Mesendoderm (in vitro differentiated cells): ENCODE results near the gene UGT2B15.
"Not testable (repeated sequence)": the region's sequence is repeated elsewhere in the genome, so short reads cannot be mapped to it uniquely, and the experiment has no call there.

ENCODE experiments used
- DNase-seq: peaks from one replicate; pipeline ENCODE4 v3.0.0; 2013
- H2AK5ac ChIP-seq: 2 replicates; pipeline ENCODE4 v1.6.1; 2013; ENCODE audit warnings: low read length, inconsistent platforms
- H2BK120ac ChIP-seq: 2 replicates; pipeline ENCODE4 v1.6.1; 2013; ENCODE audit warnings: low read depth, mild to moderate bottlenecking, low read length, moderate library complexity, mixed read lengths
- H2BK15ac ChIP-seq: replicated peaks from 2 replicates; pipeline ENCODE4 v1.6.1; 2013; ENCODE audit warnings: low read depth, mild to moderate bottlenecking, moderate library complexity
- H2BK5ac ChIP-seq: 2 replicates; pipeline ENCODE4 v1.6.1; 2013; ENCODE audit warnings: low read length, inconsistent platforms
- H3K18ac ChIP-seq: 2 replicates; pipeline ENCODE4 v1.6.1; 2013; ENCODE audit warnings: mild to moderate bottlenecking, low read length, mixed read lengths
- H3K23ac ChIP-seq: one replicate; pipeline ENCODE4 v1.6.1; 2013; ENCODE audit warnings: low read length
- H3K27ac ChIP-seq: 2 replicates; pipeline ENCODE4 v1.5.1; 2013; ENCODE audit warnings: low read depth, mild to moderate bottlenecking, inconsistent platforms, low read length, moderate library complexity
- H3K27me3 ChIP-seq: 2 replicates; pipeline ENCODE4 v1.6.1; 2013; ENCODE audit warnings: low read length, control low read depth, mild to moderate bottlenecking, inconsistent platforms; ENCODE audit not compliant: insufficient read depth, poor library complexity
- H3K36me3 ChIP-seq: 2 replicates; pipeline ENCODE4 v1.6.1; 2013; ENCODE audit warnings: low read length, inconsistent platforms; ENCODE audit not compliant: control insufficient read depth, insufficient read depth
- H3K4ac ChIP-seq: one replicate; pipeline ENCODE4 v1.6.1; 2013; ENCODE audit warnings: low read depth, mild to moderate bottlenecking, low read length, moderate library complexity
- H3K4me1 ChIP-seq: 2 replicates; pipeline ENCODE4 v1.6.1; 2013; ENCODE audit warnings: low read depth, low read length, inconsistent platforms; ENCODE audit not compliant: control insufficient read depth
- H3K4me2 ChIP-seq: 2 replicates; pipeline ENCODE4 v1.6.1; 2013; ENCODE audit warnings: low read length
- H3K4me3 ChIP-seq: 2 replicates; pipeline ENCODE4 v1.5.1; 2013; ENCODE audit warnings: mild to moderate bottlenecking, low read length
- H3K56ac ChIP-seq: one replicate; pipeline ENCODE4 v1.6.1; 2013; ENCODE audit warnings: low read length
- H3K79me1 ChIP-seq: 2 replicates; pipeline ENCODE4 v1.6.1; 2013; ENCODE audit warnings: low read length, inconsistent platforms
- H3K79me2 ChIP-seq: 2 replicates; pipeline ENCODE4 v1.6.1; 2013; ENCODE audit warnings: mild to moderate bottlenecking, low read length; ENCODE audit not compliant: control insufficient read depth, insufficient read depth
- H3K9ac ChIP-seq: 2 replicates; pipeline ENCODE4 v1.6.1; 2013; ENCODE audit warnings: low read length, inconsistent platforms
- H4K5ac ChIP-seq: one replicate; pipeline ENCODE4 v1.6.1; 2013; ENCODE audit warnings: low read length
- H4K8ac ChIP-seq: one replicate; pipeline ENCODE4 v1.6.1; 2013; ENCODE audit warnings: low read depth, mild to moderate bottlenecking, control low read depth, low read length, moderate library complexity
- WGBS: extraction: QIAGEN DNeasy Blood & Tissue Kit; methylation state at CpG from one replicate; pipeline ENCODE4 v1.1.7; 2013; ENCODE audit warnings: low lambda C conversion rate, missing lambda C conversion rate; ENCODE audit not compliant: insufficient coverage; ENCODE audit errors: extremely low coverage; 5-methylcytosine and 5-hydroxymethylcytosine counted together

The UGT2B15 gene

GRCh38 chr4:68708566-68708965, 38.1 kb upstream of the UGT2B15 start:
- H3K4me3 ChIP-seq = no peak overlapping the region
- H3K27ac ChIP-seq = no peak overlapping the region
- no peak overlapping the region for H2BK5ac ChIP-seq
- no peak overlapping the region for H3K18ac ChIP-seq
- H4K8ac ChIP-seq = no peak overlapping the region
- H4K5ac ChIP-seq = no peak overlapping the region
- no peaks in the 10 kb centered on the region for H3K27me3 ChIP-seq
- H3K4ac ChIP-seq = no peak overlapping the region
- H3K4me2 ChIP-seq = no peak overlapping the region
- no peak overlapping the region for H3K9ac ChIP-seq
- H3K79me1 ChIP-seq = no peaks in the 10 kb centered on the region
- H3K4me1 ChIP-seq = no peaks in the 10 kb centered on the region
- H2BK15ac ChIP-seq = no peak overlapping the region
- peak; percentile 20 for DNase-seq
- no peak overlapping the region for H3K23ac ChIP-seq
- no peak overlapping the region for H2BK120ac ChIP-seq
- H3K79me2 ChIP-seq = no peaks in the 10 kb centered on the region
- no peak overlapping the region for H3K56ac ChIP-seq
- no peak overlapping the region for H2AK5ac ChIP-seq
- H3K36me3 ChIP-seq = no peaks in the 10 kb centered on the region

GRCh38 chr4:68703168-68703567, 32.7 kb upstream of the UGT2B15 start:
- H2BK5ac ChIP-seq, H3K9ac ChIP-seq, H3K4ac ChIP-seq, H3K79me2 ChIP-seq, H3K4me3 ChIP-seq, H3K4me1 ChIP-seq, H2BK120ac ChIP-seq, H3K4me2 ChIP-seq, H4K8ac ChIP-seq, H3K27me3 ChIP-seq, H3K36me3 ChIP-seq, H2AK5ac ChIP-seq, H3K23ac ChIP-seq, H4K5ac ChIP-seq, H3K18ac ChIP-seq, H2BK15ac ChIP-seq, H3K27ac ChIP-seq, H3K79me1 ChIP-seq, H3K56ac ChIP-seq: not testable (repeated sequence)
- DNase-seq = peak; percentile 37
- no CpG with 5 or more reads among the region's 2 CpGs for WGBS

GRCh38 chr4:68700152-68700551, 29.7 kb upstream of the UGT2B15 start:
- H3K79me2 ChIP-seq = no peaks in the 10 kb centered on the region
- WGBS = no CpG with 5 or more reads among the region's 3 CpGs
- no peak overlapping the region for H3K18ac ChIP-seq
- H3K27me3 ChIP-seq = no peaks in the 10 kb centered on the region
- H3K4me3 ChIP-seq = no peak overlapping the region
- H3K27ac ChIP-seq = no peak overlapping the region
- H3K9ac ChIP-seq = no peak overlapping the region
- H2BK5ac ChIP-seq = no peak overlapping the region
- no peak overlapping the region for H3K56ac ChIP-seq
- no peak overlapping the region for H2BK120ac ChIP-seq
- no peaks in the 10 kb centered on the region for H3K36me3 ChIP-seq
- no peak overlapping the region for H4K5ac ChIP-seq
- DNase-seq = no peak
- H3K4ac ChIP-seq = no peak overlapping the region
- H3K4me1 ChIP-seq = no peaks in the 10 kb centered on the region
- no peak overlapping the region for H3K23ac ChIP-seq
- H4K8ac ChIP-seq = no peak overlapping the region
- no peak overlapping the region for H2BK15ac ChIP-seq
- H3K4me2 ChIP-seq = no peak overlapping the region
- H2AK5ac ChIP-seq = no peak overlapping the region
- H3K79me1 ChIP-seq = no peaks in the 10 kb centered on the region

GRCh38 chr4:68693325-68694075, 23.0 kb upstream of the UGT2B15 start:
- no peak overlapping the region for H4K5ac ChIP-seq
- H2AK5ac ChIP-seq = no peak overlapping the region
- peak; percentile 46 for DNase-seq
- no peak overlapping the region for H3K23ac ChIP-seq
- H3K4ac ChIP-seq = no peak overlapping the region
- no peak overlapping the region for H2BK120ac ChIP-seq
- H3K4me2 ChIP-seq = no peak overlapping the region
- no peaks in the 10 kb centered on the region for H3K4me1 ChIP-seq
- H3K56ac ChIP-seq = no peak overlapping the region
- no peak overlapping the region for H3K27ac ChIP-seq
- H3K79me2 ChIP-seq = no peaks in the 10 kb centered on the region
- no peaks in the 10 kb centered on the region for H3K27me3 ChIP-seq
- H3K36me3 ChIP-seq = no peaks in the 10 kb centered on the region
- WGBS = no CpG with 5 or more reads among the region's 9 CpGs
- H2BK15ac ChIP-seq = no peak overlapping the region
- no peak overlapping the region for H3K9ac ChIP-seq
- no peak overlapping the region for H3K18ac ChIP-seq
- H3K79me1 ChIP-seq = no peaks in the 10 kb centered on the region
- H2BK5ac ChIP-seq = no peak overlapping the region
- H4K8ac ChIP-seq = no peak overlapping the region
- no peak overlapping the region for H3K4me3 ChIP-seq

- Histone ChIP-seq H3K4ac (no peak overlapping the region), H3K36me3 (no peaks in the 10 kb centered on the region), H3K4me3 (no peak overlapping the region), H4K5ac (no peak overlapping the region), H2BK120ac (no peak overlapping the region), H3K79me2 (no peaks in the 10 kb centered on the region), H3K79me1 (no peaks in the 10 kb centered on the region), H3K9ac (no peak overlapping the region), H3K23ac (no peak overlapping the region), H3K56ac (no peak overlapping the region), H3K4me2 (no peak overlapping the region), H2BK15ac (no peak overlapping the region), H2BK5ac (no peak overlapping the region), H4K8ac (no peak overlapping the region), H3K27me3 (no peaks in the 10 kb centered on the region), H3K27ac (no peak overlapping the region), H3K18ac (no peak overlapping the region), H3K4me1 (no peaks in the 10 kb centered on the region), H2AK5ac (no peak overlapping the region)
- no peak for DNase-seq
- no CpG with 5 or more reads among the region's 3 CpGs for WGBS
Observed at GRCh38 chr4:68691186-68691585, 20.7 kb upstream of the UGT2B15 start.

- Histone ChIP-seq H3K79me2 (no peaks in the 10 kb centered on the region), H3K27ac (no peak overlapping the region), H4K8ac (no peak overlapping the region), H4K5ac (no peak overlapping the region), H2BK120ac (no peak overlapping the region), H2AK5ac (no peak overlapping the region), H3K23ac (no peak overlapping the region), H3K4me3 (no peak overlapping the region), H3K9ac (no peak overlapping the region), H3K4ac (no peak overlapping the region), H3K56ac (no peak overlapping the region), H3K27me3 (no peaks in the 10 kb centered on the region), H3K36me3 (no peaks in the 10 kb centered on the region), H2BK5ac (no peak overlapping the region), H3K18ac (no peak overlapping the region), H3K79me1 (no peaks in the 10 kb centered on the region), H3K4me2 (no peak overlapping the region), H2BK15ac (no peak overlapping the region), H3K4me1 (no peaks in the 10 kb centered on the region)
- no CpG with 5 or more reads among the region's 5 CpGs for WGBS
- no peak for DNase-seq
Observed at GRCh38 chr4:68683034-68683433, 12.6 kb upstream of the UGT2B15 start.
